SH-SY5Y (cell line): Measurements from ENCODE around the gene SLC1A3.

Experiments
- GATA2 ChIP-seq: IDR thresholded peaks from 2 replicates; pipeline ENCODE4 v1.6.1; 2011; ENCODE audit warnings: mild to moderate bottlenecking, low read depth, low read length
- GATA3 ChIP-seq: IDR thresholded peaks from 2 replicates; pipeline ENCODE4 v1.6.1; 2011; ENCODE audit warnings: low read depth, mild to moderate bottlenecking, low read length, moderate library complexity

DNA sequence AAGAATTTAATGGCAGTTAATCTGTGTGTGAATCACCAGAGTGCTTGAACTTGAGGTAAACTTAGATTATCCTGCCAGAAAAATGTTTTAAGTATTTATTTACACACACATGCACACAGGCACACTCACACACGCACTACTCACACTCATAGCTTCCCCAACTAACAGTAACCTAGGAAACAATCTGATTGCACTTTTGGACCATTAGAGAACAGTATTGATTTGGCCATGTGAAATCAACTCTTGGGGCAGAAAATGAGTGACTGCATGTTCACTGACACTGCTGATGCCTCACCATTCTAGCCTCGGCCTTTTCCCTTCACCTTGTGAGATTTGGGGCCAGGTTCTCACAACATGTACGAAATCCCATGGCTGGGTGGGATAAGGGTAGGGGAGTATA, 64.1 kb downstream of the SLC1A3 start:
- TF ChIP-seq GATA2, result no peak
- no peak for TF ChIP-seq GATA3
